ENCODE data around the gene GATAD2A.

DNA sequence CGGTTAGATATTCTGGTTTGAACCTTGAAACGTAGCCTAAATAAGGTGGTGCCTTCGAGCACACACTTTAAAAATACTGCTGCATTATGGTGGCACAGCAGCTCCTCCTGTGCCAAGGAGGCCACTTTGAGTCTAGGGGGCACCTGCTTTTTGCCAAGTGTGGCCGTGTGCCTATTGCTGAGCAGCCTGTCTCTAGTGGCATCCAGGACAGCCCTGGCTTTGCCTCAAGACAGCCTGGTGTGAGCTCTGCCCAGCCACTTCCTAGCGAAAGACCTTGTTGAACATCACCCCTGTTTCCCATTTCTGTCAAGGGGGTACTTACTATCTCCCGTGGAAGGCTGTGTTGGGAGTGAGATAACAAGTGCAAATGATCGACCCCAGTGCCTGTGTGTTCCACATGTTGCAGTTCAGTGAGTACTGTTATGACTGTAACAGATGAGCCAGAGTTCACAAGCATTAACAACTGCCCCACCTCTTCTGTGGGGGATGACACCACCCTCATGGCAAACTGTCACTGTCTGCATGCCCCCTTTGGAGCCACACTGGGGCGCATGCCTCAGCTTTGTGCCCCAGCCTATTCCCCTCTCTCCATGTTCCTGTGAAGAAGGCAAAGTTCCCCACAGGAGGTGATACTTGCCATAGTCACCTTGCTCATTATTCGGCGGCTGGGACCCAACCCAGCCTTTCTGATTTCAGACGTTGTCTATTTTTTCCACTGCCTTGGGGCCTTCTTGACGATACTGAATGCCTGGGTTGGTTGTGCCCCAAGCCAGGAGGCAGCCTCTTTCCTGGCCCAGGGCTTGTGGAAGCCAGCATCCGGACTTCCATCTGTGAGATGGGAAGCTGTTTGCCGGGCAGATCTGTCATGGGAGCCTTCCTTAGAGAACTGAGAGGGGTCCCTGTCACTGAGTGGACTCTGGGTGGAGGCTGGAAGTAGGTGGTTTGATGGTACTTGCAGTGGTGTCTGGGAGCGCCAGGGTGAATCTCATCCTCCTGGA lies 5.4 kb downstream of the GATAD2A start:
- TF ChIP-seq, protein P1, sequence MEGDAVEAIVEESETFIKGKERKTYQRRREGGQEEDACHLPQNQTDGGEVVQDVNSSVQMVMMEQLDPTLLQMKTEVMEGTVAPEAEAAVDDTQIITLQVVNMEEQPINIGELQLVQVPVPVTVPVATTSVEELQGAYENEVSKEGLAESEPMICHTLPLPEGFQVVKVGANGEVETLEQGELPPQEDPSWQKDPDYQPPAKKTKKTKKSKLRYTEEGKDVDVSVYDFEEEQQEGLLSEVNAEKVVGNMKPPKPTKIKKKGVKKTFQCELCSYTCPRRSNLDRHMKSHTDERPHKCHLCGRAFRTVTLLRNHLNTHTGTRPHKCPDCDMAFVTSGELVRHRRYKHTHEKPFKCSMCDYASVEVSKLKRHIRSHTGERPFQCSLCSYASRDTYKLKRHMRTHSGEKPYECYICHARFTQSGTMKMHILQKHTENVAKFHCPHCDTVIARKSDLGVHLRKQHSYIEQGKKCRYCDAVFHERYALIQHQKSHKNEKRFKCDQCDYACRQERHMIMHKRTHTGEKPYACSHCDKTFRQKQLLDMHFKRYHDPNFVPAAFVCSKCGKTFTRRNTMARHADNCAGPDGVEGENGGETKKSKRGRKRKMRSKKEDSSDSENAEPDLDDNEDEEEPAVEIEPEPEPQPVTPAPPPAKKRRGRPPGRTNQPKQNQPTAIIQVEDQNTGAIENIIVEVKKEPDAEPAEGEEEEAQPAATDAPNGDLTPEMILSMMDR (IDR thresholded peaks at IDR 0.05; ENCODE audit: insufficient read depth, low read length), result no peak
- no peak for TF ChIP-seq POLR2AphosphoS5 (IDR thresholded peaks at IDR 0.05; ENCODE audit: low read depth)
